SK-N-SH (cell line): ENCODE data around the gene PTAFR. TPM values are rescaled to one million over a fixed set of nuclear protein-coding genes. Genes with fewer than 3 reads are reported as not detected.

Experiments
- CTCF ChIA-PET: fragments of 300-600, 350-600 bp; formaldehyde crosslinking; extraction: SDS; loops from one replicate; lab custom pipeline; 2021; lab: Yijun Ruan, JAX
- POLR2A ChIA-PET: fragments of 350-600 bp; sonication (Branson Sonifier 250); formaldehyde crosslinking; extraction: SDS; loops from one replicate; lab custom pipeline; 2020; ENCODE audit warnings: antibody characterized with exemption, inconsistent platforms; lab: Yijun Ruan, JAX
- DNase-seq: peaks from one replicate; pipeline ENCODE4 v3.0.0; 2012
- H2AFZ ChIP-seq: fragments of 200-600 bp; sonication (generic); 2 replicates; pipeline ENCODE4 v1.8.1; 2016; ENCODE audit warnings: antibody characterized with exemption, mild to moderate bottlenecking, low read depth
- H3F3A ChIP-seq: fragments of 200-600 bp; sonication (generic); replicated peaks from 2 replicates; pipeline ENCODE3; 2016; ENCODE audit warnings: antibody characterized with exemption, mild to moderate bottlenecking; ENCODE audit not compliant: insufficient read depth
- H3K27ac ChIP-seq, 2 experiments: fragments of 200-500 bp in 1 of 2; fragments of 200-600 bp in 1 of 2; sonication (Bioruptor generic) in 1 of 2; sonication (generic), shearing (Covaris generic) in 1 of 2; 2 replicates each; pipeline versions ENCODE4 v1.5.1 to v1.6.1; 2014 to 2016; ENCODE audit warnings: low read depth in 2 of 2, inconsistent platforms in 1 of 2, low read length in 1 of 2, mild to moderate bottlenecking in 1 of 2, mixed read lengths in 1 of 2
- H3K27me3 ChIP-seq: fragments of 200-600 bp; sonication (generic), shearing (Covaris generic); 2 replicates; pipeline ENCODE4 v1.6.1; 2016; ENCODE audit warnings: mixed run types; ENCODE audit not compliant: insufficient read depth
- H3K36me3 ChIP-seq, 2 experiments: fragments of 200-500 bp in 1 of 2; fragments of 200-600 bp in 1 of 2; sonication (Bioruptor generic) in 1 of 2; sonication (generic) in 1 of 2; replicated peaks in 1 of 2; 2 replicates each; pipeline versions ENCODE3 to v1.5.1; 2014 to 2016; ENCODE audit warnings: low read length in 1 of 2, mild to moderate bottlenecking in 1 of 2; ENCODE audit not compliant: insufficient read depth in 2 of 2, control insufficient read depth in 1 of 2
- H3K4me1 ChIP-seq, 2 experiments: fragments of 200-500 bp in 1 of 2; fragments of 200-600 bp in 1 of 2; sonication (Bioruptor generic) in 1 of 2; sonication (generic), shearing (Covaris generic) in 1 of 2; 2 replicates each; pipeline versions ENCODE4 v1.5.1 to v1.6.1; 2014 to 2016; ENCODE audit warnings: low read depth in 1 of 2, low read length in 1 of 2, mixed run types in 1 of 2; ENCODE audit not compliant: insufficient read depth in 2 of 2, control insufficient read depth in 1 of 2
- H3K4me2 ChIP-seq: fragments of 200-600 bp; sonication (generic), shearing (Covaris generic); 2 replicates; pipeline ENCODE4 v1.6.1; 2017; ENCODE audit warnings: mixed run types
- H3K4me3 ChIP-seq, 2 experiments: fragments of 200-500 bp in 1 of 2; fragments of 200-600 bp in 1 of 2; sonication (Bioruptor generic) in 1 of 2; sonication (generic), shearing (Covaris generic) in 1 of 2; 2 replicates each; pipeline versions ENCODE4 v1.5.1 to v1.8.1; 2014 to 2016; ENCODE audit warnings: low read depth in 2 of 2, inconsistent platforms in 1 of 2, low read length in 1 of 2, mild to moderate bottlenecking in 1 of 2, mixed read lengths in 1 of 2, moderate library complexity in 1 of 2
- H3K79me2 ChIP-seq: fragments of 200-600 bp; sonication (generic); 2 replicates; pipeline ENCODE4 v1.8.1; 2017; ENCODE audit warnings: mild to moderate bottlenecking; ENCODE audit not compliant: insufficient read depth
- H3K9ac ChIP-seq: fragments of 200-600 bp; sonication (generic); 2 replicates; pipeline ENCODE4 v1.6.1; 2017; ENCODE audit warnings: mixed run types
- H3K9me2 ChIP-seq: fragments of 200-600 bp; sonication (generic); 2 replicates; pipeline ENCODE4 v1.6.1; 2017; ENCODE audit warnings: mixed run types
- H3K9me3 ChIP-seq: fragments of 200-600 bp; sonication (generic); 2 replicates; pipeline ENCODE4 v1.6.1; 2017; ENCODE audit warnings: mixed run types, mild to moderate bottlenecking, moderate library complexity
- H4K20me1 ChIP-seq: fragments of 200-600 bp; sonication (generic); 2 replicates; pipeline ENCODE4 v1.6.1; 2017; ENCODE audit warnings: mild to moderate bottlenecking, mixed run types; ENCODE audit not compliant: insufficient read depth
- CHD2 ChIP-seq: fragments of 150-350 bp; IDR thresholded peaks from 2 replicates; pipeline ENCODE4 v1.6.1; 2018; ENCODE audit warnings: low read length; ENCODE audit not compliant: partially characterized antibody
- CTCF ChIP-seq: fragments of 200-600 bp; sonication (generic); IDR thresholded peaks from 2 replicates; pipeline ENCODE4 v1.6.1; 2017; ENCODE audit warnings: antibody characterized with exemption, mild to moderate bottlenecking, moderate library complexity
- EP300 ChIP-seq, 2 experiments: IDR thresholded peaks; 2 replicates each; pipeline versions ENCODE4 v1.4.0 to v1.6.1; 2012; ENCODE audit warnings: borderline replicate concordance in 1 of 2, low read depth in 1 of 2, low read length in 1 of 2
- EZH2phosphoT487 ChIP-seq: fragments of 200-600 bp; sonication (generic); IDR thresholded peaks from 2 replicates; pipeline ENCODE4 v1.6.1; 2017; ENCODE audit warnings: low read depth, mixed run types, mild to moderate bottlenecking, antibody characterized with exemption, moderate library complexity, borderline replicate concordance
- GABPA ChIP-seq: IDR thresholded peaks from 2 replicates; pipeline ENCODE4 v1.4.0; 2012; ENCODE audit warnings: low read depth, mild to moderate bottlenecking
- JUND ChIP-seq: IDR thresholded peaks from 2 replicates; pipeline ENCODE4 v1.4.0; 2012
- MAX ChIP-seq: IDR thresholded peaks from 2 replicates; pipeline ENCODE4 v1.4.0; 2012; ENCODE audit warnings: low read depth
- MEF2A ChIP-seq: IDR thresholded peaks from 2 replicates; pipeline ENCODE4 v1.4.0; 2012; ENCODE audit warnings: low read depth, borderline replicate concordance
- NFIC ChIP-seq: IDR thresholded peaks from 2 replicates; pipeline ENCODE4 v1.4.0; 2012; ENCODE audit warnings: borderline replicate concordance
- NRF1 ChIP-seq: IDR thresholded peaks from 2 replicates; pipeline ENCODE4 v1.6.1; 2012; ENCODE audit warnings: low read depth, mild to moderate bottlenecking, low read length
- REST ChIP-seq: IDR thresholded peaks from 2 replicates; pipeline ENCODE4 v1.6.1; 2012; ENCODE audit warnings: mild to moderate bottlenecking, low read depth, low read length, moderate library complexity
- RFX5 ChIP-seq: IDR thresholded peaks from 2 replicates; pipeline ENCODE4 v1.6.1; 2012; ENCODE audit warnings: mild to moderate bottlenecking, improper control_type of control experiment, low read length
- RXRA ChIP-seq: IDR thresholded peaks from 2 replicates; pipeline ENCODE4 v1.4.0; 2012; ENCODE audit warnings: low read depth, mild to moderate bottlenecking, borderline replicate concordance
- TAF1 ChIP-seq: IDR thresholded peaks from 2 replicates; pipeline ENCODE4 v1.6.1; 2012; ENCODE audit warnings: low read depth, mild to moderate bottlenecking, low read length, moderate library complexity, borderline replicate concordance
- WGBS: methylation state at CpG from one replicate; pipeline ENCODE4 v1.1.6; 2017; ENCODE audit warnings: low lambda C conversion rate; 5-methylcytosine and 5-hydroxymethylcytosine counted together
- polyA plus RNA-seq, 3 experiments: library from polyadenylated mRNA; depleted of rRNA; stranded (reverse); fragments of >200 nt; gene quantifications; 2 replicates each; pipeline ENCODE4 v1.2.3, GENCODE V29; 2012

Gene PTAFR
- polyA plus RNA-seq, 1 of the 3 experiments (the other 2 are of a cell fraction): 0.05 TPM

- no peaks in the 10 kb centered on the region for H3F3A ChIP-seq
- POLR2A ChIA-PET: no interaction called here
- no peak overlapping the region for H3K4me2 ChIP-seq
- no peaks in the 10 kb centered on the region for H3K9me2 ChIP-seq
- no peak overlapping the region for H3K9ac ChIP-seq
- no peaks in the 10 kb centered on the region for H3K79me2 ChIP-seq
- no peak overlapping the region for H3K27ac ChIP-seq
- H3K36me3 ChIP-seq: no peaks in the 10 kb centered on the region
- H3K27me3 ChIP-seq: no peaks in the 10 kb centered on the region
- DNase-seq: no peak
- H3K9me3 ChIP-seq: no peaks in the 10 kb centered on the region
- H3K4me1 ChIP-seq: 0 out of 4 replicates have a peak, but pooled peaks cover 0 to 7% of the 10 kb centered on the region in 2 experiments
- H4K20me1 ChIP-seq: no peaks in the 10 kb centered on the region
- WGBS: 84% methylated on average over 3 of the region's 3 CpGs
- TF ChIP-seq JUND: no peak
- no peak for TF ChIP-seq EZH2phosphoT487
- no peak for TF ChIP-seq EP300 (IDR thresholded peaks at IDR 0.05; ENCODE audit: borderline replicate concordance in 1 of 2, low read depth in 1 of 2, low read length in 1 of 2)
- TF ChIP-seq NRF1: no peak
- no peak for TF ChIP-seq TAF1
- no peak for TF ChIP-seq MEF2A
- no peak for TF ChIP-seq REST
- no peak for TF ChIP-seq RFX5
- no peak for TF ChIP-seq CTCF
- TF ChIP-seq RXRA: no peak
- TF ChIP-seq CHD2: no peak
- TF ChIP-seq NFIC: no peak
- TF ChIP-seq MAX: no peak
- no peak for TF ChIP-seq GABPA
- H3K4me3 ChIP-seq: no peak overlapping the region
- no peak overlapping the region for H2AFZ ChIP-seq
- CTCF ChIA-PET: interaction anchor here (1.4 kb wide), 1 partner anchor 18 kb away, joined by 8 read pairs; no protein-coding TSS in a partner anchor
Measured at GRCh38 chr1:28109639-28110038, 66.9 kb downstream of the PTAFR start.
